Nephron progenitor cell (in vitro differentiated cells): ENCODE results near the gene UBQLN4.

Experiments used
- DNase-seq: peaks from one replicate; pipeline ENCODE4 v3.0.0; 2021
- H3K27ac Mint-ChIP-seq: 2 replicates; pipeline ENCODE4 v1.8.0; 2021; ENCODE audit warnings: mild to moderate bottlenecking, moderate library complexity, mixed read lengths
- H3K27me3 Mint-ChIP-seq: 2 replicates; pipeline ENCODE4 v1.8.0; 2021; ENCODE audit warnings: mild to moderate bottlenecking, low read depth, mixed read lengths; ENCODE audit not compliant: poor library complexity
- H3K36me3 Mint-ChIP-seq: 2 replicates; pipeline ENCODE4 v1.8.0; 2021; ENCODE audit warnings: low read depth, mixed read lengths
- H3K4me1 Mint-ChIP-seq: 2 replicates; pipeline ENCODE4 v1.8.0; 2021; ENCODE audit warnings: mixed read lengths
- H3K4me3 Mint-ChIP-seq: 2 replicates; pipeline ENCODE4 v1.8.0; 2021; ENCODE audit warnings: mild to moderate bottlenecking, moderate library complexity, mixed read lengths
- H3K9me3 Mint-ChIP-seq: 2 replicates; pipeline ENCODE4 v1.8.0; 2021; ENCODE audit warnings: mild to moderate bottlenecking, moderate library complexity, mixed read lengths
- CTCF ChIP-seq: fragments of 200-600 bp; sonication (generic); IDR thresholded peaks from 2 replicates; pipeline ENCODE4 v1.5.0; 2021; ENCODE audit warnings: antibody characterized with exemption

UBQLN4 gene

GRCh38 chr1:156082309-156083091, 28.9 kb upstream of the UBQLN4 start, which contains the start of gene MEX3A:
Gene MEX3A (minus strand): TSS chr1:156082465. CDS start chr1:156081998, 467 bp downstream.
- Mint-ChIP-seq H3K4me3 (peak within 1 kb of the TSS; percentile 100), H3K4me1 (peaks cover 71% of the 10 kb centered on the region), H3K27ac (peak within 1 kb of the TSS; percentile 98), H3K9me3 (no peaks in the 10 kb centered on the region), H3K27me3 (peaks cover 3% of the 10 kb centered on the region), H3K36me3 (peaks cover 27% of the 10 kb centered on the region)
- DNase-seq = peak; percentile 92
- no peak for TF ChIP-seq CTCF

GRCh38 chr1:156081917-156082308, 28.3 kb upstream of the UBQLN4 start:
- no peak for DNase-seq
- H3K36me3 Mint-ChIP-seq = peaks cover 25% of the 10 kb centered on the region
- H3K27me3 Mint-ChIP-seq = peaks cover 3% of the 10 kb centered on the region
- H3K4me1 Mint-ChIP-seq = peaks cover 71% of the 10 kb centered on the region
- peak overlapping the region; percentile 100 for H3K4me3 Mint-ChIP-seq
- no peaks in the 10 kb centered on the region for H3K9me3 Mint-ChIP-seq
- no peak for TF ChIP-seq CTCF
- peak overlapping the region; percentile 96 for H3K27ac Mint-ChIP-seq

- no peak for TF ChIP-seq CTCF
- H3K27ac Mint-ChIP-seq = peak overlapping the region; percentile 97
- H3K4me3 Mint-ChIP-seq = peak overlapping the region; percentile 100
- no peak for DNase-seq
- peaks cover 20% of the 10 kb centered on the region for H3K36me3 Mint-ChIP-seq
- peaks cover 71% of the 10 kb centered on the region for H3K4me1 Mint-ChIP-seq
- H3K27me3 Mint-ChIP-seq = peaks cover 3% of the 10 kb centered on the region
- no peaks in the 10 kb centered on the region for H3K9me3 Mint-ChIP-seq
These were observed 27.8 kb upstream of the UBQLN4 start for GRCh38 chr1:156081180-156081916.

- DNase-seq = no peak
- no peak for TF ChIP-seq CTCF
- Mint-ChIP-seq H3K27me3 (peaks cover 3% of the 10 kb centered on the region), H3K4me1 (peaks cover 71% of the 10 kb centered on the region), H3K36me3 (peaks cover 16% of the 10 kb centered on the region), H3K9me3 (no peaks in the 10 kb centered on the region), H3K27ac (peak overlapping the region; percentile 97), H3K4me3 (peak overlapping the region; percentile 99)
These were observed 27.2 kb upstream of the UBQLN4 start for GRCh38 chr1:156080863-156081179.

GRCh38 chr1:156080241-156080862, 26.8 kb upstream of the UBQLN4 start:
- Mint-ChIP-seq H3K4me1 (peaks cover 73% of the 10 kb centered on the region), H3K4me3 (peak overlapping the region; percentile 99), H3K27me3 (peaks cover 3% of the 10 kb centered on the region), H3K9me3 (no peaks in the 10 kb centered on the region), H3K36me3 (peaks cover 21% of the 10 kb centered on the region), H3K27ac (peak overlapping the region; percentile 97)
- no peak for TF ChIP-seq CTCF
- DNase-seq = no peak
